Ovary (tissue), 3 donors: ENCODE measurements around the gene ADARB2.

Experiments
- POLR2A ChIP-seq: fragments of 450-650 bp; IDR thresholded peaks from one replicate; pipeline ENCODE4 v1.6.1; 2017; ENCODE audit warnings: antibody characterized with exemption, mild to moderate bottlenecking, moderate library complexity
- TF ChIP-seq, protein P1 (sequence below), 3 donors: fragments of 450-650 bp in 2 of 3; fragments of 200-600 bp in 1 of 3; IDR thresholded peaks; one replicate each; pipeline versions ENCODE4 v1.5.1 to v1.8.0; 2016 to 2022; ENCODE audit warnings: antibody characterized with exemption in 3 of 3, mild to moderate bottlenecking in 1 of 3
- donor health status: DM: no; HTN: no; CAD: no.

DNA sequence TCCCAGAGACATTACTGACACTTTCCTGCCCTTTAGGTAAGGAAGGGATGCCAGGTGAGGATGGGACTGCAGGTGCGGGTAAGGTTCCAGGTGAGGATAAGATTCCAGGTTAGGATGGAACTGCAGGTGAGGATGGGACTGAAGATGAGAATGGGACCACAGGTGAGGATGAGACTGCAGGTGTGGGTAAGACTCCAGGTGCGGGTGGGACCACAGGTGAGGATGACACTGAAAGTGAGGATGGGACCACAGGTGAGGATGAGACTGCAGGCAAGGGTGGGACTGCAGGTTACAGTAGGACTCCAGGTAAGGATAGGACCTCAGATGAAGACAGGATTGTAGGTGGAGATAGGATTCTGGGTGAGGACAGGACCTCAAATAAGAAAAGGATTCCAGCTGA, 358.9 kb downstream of the ADARB2 start:
- TF ChIP-seq, protein P1, sequence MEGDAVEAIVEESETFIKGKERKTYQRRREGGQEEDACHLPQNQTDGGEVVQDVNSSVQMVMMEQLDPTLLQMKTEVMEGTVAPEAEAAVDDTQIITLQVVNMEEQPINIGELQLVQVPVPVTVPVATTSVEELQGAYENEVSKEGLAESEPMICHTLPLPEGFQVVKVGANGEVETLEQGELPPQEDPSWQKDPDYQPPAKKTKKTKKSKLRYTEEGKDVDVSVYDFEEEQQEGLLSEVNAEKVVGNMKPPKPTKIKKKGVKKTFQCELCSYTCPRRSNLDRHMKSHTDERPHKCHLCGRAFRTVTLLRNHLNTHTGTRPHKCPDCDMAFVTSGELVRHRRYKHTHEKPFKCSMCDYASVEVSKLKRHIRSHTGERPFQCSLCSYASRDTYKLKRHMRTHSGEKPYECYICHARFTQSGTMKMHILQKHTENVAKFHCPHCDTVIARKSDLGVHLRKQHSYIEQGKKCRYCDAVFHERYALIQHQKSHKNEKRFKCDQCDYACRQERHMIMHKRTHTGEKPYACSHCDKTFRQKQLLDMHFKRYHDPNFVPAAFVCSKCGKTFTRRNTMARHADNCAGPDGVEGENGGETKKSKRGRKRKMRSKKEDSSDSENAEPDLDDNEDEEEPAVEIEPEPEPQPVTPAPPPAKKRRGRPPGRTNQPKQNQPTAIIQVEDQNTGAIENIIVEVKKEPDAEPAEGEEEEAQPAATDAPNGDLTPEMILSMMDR (IDR thresholded peaks at IDR 0.05), result no peak
- TF ChIP-seq POLR2A, result no peak
